AG04449 (cell line): Measurements from ENCODE around the gene SORCS1.

Source experiments
- CTCF ChIA-PET: fragments of 350-600 bp; formaldehyde crosslinking; extraction: SDS; loops from one replicate; lab custom pipeline; 2021; ENCODE audit warnings: antibody characterized with exemption; lab: Yijun Ruan, JAX
- POLR2A ChIA-PET: fragments of 400-600, 350-600 bp; formaldehyde crosslinking; extraction: SDS; loops from one replicate; lab custom pipeline; 2020; ENCODE audit warnings: antibody characterized with exemption, inconsistent platforms; lab: Yijun Ruan, JAX
- DNase-seq: peaks from one replicate; pipeline ENCODE4 v3.0.0-alpha.2; 2010; ENCODE audit warnings: low read depth, low spot score
- H3K4me3 ChIP-seq: 2 replicates; pipeline ENCODE4 v1.5.1; 2011; ENCODE audit warnings: low read depth, mild to moderate bottlenecking, control low read depth, low read length
- TF ChIP-seq, protein P1 (sequence below): IDR thresholded peaks from one replicate; pipeline ENCODE4 v1.5.1; 2011; ENCODE audit warnings: mild to moderate bottlenecking, moderate library complexity, low read length, control low read depth, inconsistent platforms; ENCODE audit not compliant: insufficient read depth; ENCODE audit errors: missing control alignments

SORCS1 gene

DNA sequence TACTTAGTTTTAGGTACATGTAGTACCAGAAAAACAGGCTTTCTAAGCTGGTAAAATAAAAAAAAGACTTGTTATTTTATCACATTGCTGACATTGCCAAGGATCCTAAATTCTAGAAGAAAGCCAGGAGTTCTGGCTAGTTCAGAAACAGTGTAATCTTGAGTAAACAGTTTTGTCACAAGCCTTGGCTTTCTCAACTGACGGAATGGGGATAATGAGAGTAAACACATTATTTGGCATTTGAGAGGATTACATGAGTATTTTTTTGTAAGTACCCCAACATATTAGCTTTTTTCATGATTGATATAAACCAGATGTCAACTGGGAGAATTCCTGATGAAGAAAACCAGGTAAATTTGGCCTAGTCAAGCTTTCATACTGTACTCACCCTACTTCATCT is 269.8 kb downstream of the SORCS1 start:
- TF ChIP-seq, protein P1, sequence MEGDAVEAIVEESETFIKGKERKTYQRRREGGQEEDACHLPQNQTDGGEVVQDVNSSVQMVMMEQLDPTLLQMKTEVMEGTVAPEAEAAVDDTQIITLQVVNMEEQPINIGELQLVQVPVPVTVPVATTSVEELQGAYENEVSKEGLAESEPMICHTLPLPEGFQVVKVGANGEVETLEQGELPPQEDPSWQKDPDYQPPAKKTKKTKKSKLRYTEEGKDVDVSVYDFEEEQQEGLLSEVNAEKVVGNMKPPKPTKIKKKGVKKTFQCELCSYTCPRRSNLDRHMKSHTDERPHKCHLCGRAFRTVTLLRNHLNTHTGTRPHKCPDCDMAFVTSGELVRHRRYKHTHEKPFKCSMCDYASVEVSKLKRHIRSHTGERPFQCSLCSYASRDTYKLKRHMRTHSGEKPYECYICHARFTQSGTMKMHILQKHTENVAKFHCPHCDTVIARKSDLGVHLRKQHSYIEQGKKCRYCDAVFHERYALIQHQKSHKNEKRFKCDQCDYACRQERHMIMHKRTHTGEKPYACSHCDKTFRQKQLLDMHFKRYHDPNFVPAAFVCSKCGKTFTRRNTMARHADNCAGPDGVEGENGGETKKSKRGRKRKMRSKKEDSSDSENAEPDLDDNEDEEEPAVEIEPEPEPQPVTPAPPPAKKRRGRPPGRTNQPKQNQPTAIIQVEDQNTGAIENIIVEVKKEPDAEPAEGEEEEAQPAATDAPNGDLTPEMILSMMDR: no peak
- ChIA-PET CTCF (no interaction called here), POLR2A (no interaction called here)
- DNase-seq: no peak
- H3K4me3 ChIP-seq: no peak overlapping the region

DNA sequence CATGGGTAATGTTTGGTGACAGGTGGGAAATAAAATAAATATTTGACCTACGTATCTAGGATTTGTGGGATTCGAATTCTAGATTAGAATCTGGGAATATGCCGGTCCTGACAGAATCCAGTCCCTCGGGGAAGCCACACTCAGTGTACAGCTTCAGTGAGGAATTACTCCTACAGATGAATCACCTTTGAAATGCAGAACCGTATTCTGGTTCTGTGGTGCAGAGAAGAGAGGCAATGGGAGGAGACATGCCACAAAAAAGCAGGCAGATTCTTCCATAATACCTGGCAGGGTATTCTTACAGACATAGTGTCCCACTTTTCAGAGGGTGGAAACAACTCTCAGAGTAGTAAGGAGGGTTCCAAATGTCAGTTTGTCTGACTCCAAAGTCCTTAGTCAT is 286.9 kb downstream of the SORCS1 start:
- TF ChIP-seq, protein P1: no peak
- CTCF ChIA-PET: no interaction called here
- POLR2A ChIA-PET: no interaction called here
- no peak for DNase-seq
- no peak overlapping the region for H3K4me3 ChIP-seq

DNA sequence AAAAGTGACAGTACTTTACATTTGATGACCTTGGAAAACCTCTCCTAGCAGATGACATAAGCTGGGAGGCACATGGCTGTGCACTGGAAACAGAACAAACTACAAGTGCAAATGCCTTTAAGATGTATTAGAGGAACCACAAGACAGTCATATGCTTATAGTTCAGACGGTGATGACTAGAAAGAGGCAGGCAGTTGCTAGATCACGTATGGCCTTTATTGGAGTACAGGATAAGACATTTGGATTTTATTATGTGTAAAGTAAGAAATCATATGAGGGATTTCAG is 290.0 kb downstream of the SORCS1 start:
- no peak overlapping the region for H3K4me3 ChIP-seq
- POLR2A ChIA-PET: no interaction called here
- no peak for DNase-seq
- CTCF ChIA-PET: no interaction called here
- TF ChIP-seq, protein P1: no peak

DNA sequence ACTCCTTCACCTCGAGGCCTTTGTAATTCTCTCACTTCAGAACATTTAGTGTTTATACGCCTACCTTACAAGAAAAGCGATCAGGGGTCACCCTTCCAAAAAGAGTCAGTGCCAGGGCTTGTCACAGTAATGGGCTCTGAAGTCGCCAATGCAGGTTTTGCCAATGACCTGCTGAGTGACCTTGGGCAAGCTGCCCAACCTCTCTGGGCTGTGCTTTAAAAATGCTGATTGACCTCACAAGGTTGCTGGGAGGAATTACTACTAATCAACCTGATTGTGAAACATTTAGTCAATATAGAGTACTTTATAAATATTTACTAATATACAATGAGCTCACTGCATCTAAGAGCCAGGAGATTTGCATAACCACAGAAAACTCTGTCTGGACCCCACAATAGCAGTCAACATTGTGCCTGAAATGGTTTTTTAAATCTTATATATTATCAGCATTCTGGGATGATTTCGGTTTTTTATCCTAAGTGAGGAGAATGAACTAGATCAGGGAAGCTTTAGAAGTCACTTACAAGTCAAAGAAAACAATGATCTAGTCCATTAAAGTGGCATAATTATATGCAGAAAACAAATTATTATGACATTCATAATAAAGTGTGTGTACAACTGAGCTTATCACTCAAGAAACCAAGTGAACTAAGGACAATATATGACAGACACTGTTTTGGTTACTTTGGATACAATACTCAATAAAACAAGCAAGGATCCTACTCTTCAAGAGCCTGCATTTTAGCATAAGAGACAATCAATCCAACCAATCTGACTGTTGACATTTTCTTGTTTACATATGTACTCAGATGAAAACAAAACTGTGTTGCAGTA is 290.5 kb downstream of the SORCS1 start:
- no peak for DNase-seq
- no peak overlapping the region for H3K4me3 ChIP-seq
- TF ChIP-seq, protein P1: no peak
- ChIA-PET CTCF (no interaction called here), POLR2A (no interaction called here)

DNA sequence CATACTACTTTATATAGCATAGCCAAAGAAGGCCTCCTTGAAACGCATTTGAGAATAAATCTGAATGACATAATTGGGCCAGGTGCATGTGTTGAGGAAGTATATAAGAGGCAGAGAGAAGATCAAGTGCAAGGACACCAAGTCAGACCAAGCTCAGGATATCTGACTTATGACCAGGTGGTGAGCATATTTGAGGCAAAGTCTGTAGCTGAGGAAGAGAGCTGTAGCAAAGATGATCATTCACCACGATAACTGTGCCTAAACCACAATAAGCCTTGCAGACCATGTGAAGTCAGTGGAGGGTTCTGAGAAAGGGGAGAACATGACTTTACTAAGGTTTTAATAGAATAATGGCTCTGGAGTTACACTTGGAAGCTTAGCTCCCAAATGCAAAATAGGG is 292.3 kb downstream of the SORCS1 start:
- CTCF ChIA-PET: no interaction called here
- TF ChIP-seq, protein P1: no peak
- DNase-seq: no peak
- no peak overlapping the region for H3K4me3 ChIP-seq
- POLR2A ChIA-PET: no interaction called here

DNA sequence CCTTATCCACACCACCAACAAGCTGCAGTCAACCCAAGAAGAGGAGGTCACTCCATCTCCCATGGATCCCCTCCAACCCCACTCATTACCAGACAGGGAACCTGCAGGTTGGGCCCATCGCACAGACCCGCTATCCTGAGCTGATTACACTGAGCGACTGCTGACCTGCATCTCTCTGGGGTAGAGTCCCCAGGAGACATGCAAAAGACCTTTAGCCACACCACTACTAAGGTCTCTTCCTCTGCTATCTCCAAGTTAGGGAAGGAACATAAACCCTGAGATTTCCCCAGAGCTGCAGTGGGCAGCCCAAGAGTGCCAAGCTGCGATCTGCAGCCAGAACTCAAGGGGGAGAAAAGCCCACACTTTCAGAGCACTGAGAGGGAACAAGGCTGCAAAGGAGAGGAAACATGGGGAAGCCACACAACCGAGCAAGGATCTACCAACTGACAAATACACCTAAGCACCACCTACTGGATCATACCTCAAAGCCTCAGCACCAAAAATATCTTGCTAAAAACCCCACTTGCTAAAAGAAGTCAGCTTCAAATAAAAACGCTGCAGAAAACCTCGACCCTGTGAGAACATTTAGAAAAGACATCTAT is 298.2 kb downstream of the SORCS1 start:
- no peak for DNase-seq
- POLR2A ChIA-PET: no interaction called here
- TF ChIP-seq, protein P1: no peak
- CTCF ChIA-PET: no interaction called here
- H3K4me3 ChIP-seq: no peak overlapping the region
